GM12865 (cell line): ENCODE measurements around the gene PTPRA.
A peak's percentile ranks its signal among the peaks of the same experiment; 100 is the strongest.

ENCODE experiments used
- DNase-seq: peaks from one replicate; pipeline ENCODE4 v3.0.0; 2010; ENCODE audit warnings: low read depth
- H3K4me3 ChIP-seq: 2 replicates; pipeline ENCODE4 v1.5.1; 2011; ENCODE audit warnings: mild to moderate bottlenecking, low read depth, low read length, control low read depth
- TF ChIP-seq, protein P1 (sequence below): IDR thresholded peaks from 2 replicates; pipeline ENCODE4 v1.5.1; 2011; ENCODE audit warnings: low read length, control low read depth, low read depth, inconsistent platforms; ENCODE audit not compliant: insufficient read depth; ENCODE audit errors: missing control alignments

PTPRA gene

DNA sequence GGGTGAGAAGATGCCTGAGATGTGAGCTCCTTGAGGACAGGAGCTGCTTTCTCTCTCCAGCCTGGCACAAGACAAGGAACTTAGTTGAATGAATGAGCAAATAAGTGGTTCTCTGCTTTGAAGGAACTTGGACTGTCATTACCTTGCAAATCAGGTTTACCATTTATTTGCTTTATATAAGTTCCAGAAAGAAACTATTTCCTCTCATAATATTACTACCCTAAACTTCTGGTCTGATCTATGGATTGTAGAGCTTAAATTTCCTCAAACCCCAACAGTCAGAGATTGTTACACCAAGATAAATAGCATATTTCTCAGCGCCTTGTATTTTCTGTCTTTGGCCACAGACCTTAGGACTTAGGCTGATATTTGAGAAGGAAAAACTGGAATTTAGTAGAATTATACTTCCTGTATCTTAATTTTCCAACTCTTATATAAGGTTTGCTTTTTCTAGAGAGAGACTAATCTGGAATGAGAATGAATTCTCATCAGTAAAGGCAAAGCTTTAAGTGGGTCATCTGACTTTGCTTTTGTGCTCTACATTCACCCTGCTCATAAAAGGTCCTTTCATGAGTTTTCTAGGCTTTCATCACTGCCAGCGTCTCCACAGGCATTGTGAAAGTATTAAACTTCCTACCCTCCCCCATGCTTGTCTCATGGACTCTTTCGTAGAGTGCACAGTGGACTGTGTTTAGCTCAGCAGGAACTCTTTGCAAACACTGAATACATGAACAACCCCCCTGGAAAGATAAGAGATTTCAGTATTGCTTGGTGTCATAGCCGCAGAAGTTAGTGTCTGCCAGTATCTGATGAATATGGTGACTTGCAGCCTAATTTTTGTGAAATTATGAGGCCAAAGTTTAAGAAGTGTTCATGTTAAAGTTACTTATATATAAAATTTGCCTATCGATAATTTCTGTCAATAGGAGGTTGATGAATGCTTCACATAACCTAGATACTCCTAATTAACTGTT, 74.0 kb downstream of the PTPRA start:
- H3K4me3 ChIP-seq: no peak overlapping the region
- no peak for DNase-seq
- TF ChIP-seq, protein P1, sequence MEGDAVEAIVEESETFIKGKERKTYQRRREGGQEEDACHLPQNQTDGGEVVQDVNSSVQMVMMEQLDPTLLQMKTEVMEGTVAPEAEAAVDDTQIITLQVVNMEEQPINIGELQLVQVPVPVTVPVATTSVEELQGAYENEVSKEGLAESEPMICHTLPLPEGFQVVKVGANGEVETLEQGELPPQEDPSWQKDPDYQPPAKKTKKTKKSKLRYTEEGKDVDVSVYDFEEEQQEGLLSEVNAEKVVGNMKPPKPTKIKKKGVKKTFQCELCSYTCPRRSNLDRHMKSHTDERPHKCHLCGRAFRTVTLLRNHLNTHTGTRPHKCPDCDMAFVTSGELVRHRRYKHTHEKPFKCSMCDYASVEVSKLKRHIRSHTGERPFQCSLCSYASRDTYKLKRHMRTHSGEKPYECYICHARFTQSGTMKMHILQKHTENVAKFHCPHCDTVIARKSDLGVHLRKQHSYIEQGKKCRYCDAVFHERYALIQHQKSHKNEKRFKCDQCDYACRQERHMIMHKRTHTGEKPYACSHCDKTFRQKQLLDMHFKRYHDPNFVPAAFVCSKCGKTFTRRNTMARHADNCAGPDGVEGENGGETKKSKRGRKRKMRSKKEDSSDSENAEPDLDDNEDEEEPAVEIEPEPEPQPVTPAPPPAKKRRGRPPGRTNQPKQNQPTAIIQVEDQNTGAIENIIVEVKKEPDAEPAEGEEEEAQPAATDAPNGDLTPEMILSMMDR: no peak

DNA sequence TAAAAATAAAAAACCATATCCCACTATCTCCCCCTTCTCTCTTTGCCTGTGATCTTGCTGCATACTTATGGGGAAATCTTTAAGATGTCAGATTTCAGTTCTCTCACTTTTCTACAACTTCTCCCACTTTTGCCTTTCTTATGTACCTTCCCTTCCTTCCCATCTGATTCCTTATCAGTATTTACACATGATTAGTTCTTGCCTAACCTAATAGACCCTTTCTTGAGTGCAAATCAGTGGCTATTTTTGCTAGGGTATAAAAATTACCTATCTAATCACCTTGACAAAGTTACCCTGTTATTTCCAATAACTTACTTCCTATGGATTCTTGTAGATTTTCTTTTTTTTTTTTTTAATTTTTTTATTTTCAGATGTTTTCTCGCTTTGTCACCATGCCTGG, 75.7 kb downstream of the PTPRA start:
- no peak overlapping the region for H3K4me3 ChIP-seq
- TF ChIP-seq, protein P1: no peak
- DNase-seq: no peak

DNA sequence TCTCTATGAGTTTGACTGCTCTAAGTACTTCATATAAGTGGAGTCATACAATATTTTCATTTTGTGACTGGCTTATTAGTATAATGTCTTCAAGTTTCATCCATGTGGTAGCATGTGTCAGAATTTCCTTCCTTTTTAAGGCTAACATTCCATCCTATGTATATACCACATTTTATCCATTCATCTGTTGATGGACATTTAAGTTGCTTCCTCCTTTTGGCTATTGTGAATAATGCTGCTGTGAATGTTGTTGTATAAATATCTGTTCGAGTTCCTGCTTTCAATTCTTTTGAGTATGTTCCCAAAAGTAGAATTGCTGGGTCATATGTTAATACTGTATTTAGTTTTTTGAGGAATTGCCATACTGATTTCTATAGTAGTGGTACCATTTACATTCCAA, 79.5 kb downstream of the PTPRA start:
- no peak for DNase-seq
- H3K4me3 ChIP-seq: no peak overlapping the region
- TF ChIP-seq, protein P1: no peak

DNA sequence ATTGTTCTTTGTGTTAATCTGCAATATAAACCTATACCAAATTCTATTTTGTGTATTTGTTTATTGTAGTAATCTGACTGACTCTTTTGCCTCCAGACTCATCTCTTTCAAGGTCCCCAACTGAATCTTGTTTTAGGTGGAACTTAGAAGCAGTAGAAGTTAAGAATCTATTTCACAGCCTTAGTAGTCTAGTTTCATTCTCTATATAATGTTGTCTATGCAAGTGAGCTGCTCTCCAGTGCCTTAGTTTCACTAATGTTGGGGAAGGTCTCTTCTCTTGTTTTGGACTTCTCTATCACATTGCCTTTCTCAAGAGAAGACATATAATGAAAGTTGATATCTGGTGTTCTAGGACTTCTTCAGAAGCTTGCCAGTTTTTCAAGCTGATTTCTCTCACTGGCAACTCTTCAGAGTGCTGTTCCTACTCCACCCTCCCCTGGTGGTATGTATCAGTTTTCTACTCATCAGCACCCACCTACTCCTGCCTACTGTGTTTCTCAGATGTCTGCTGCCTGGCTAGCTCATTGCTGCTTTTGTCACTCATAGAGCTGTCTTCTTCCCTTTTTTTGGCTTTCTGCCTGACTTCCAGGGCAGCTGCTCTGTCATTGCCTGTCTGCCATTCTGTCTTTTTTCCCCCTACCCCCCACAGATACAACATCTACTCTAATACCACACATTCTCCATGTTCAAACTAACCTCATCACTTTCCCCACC, 82.1 kb downstream of the PTPRA start:
- no peak overlapping the region for H3K4me3 ChIP-seq
- peak; percentile 46 for DNase-seq
- TF ChIP-seq, protein P1: no peak

- TF ChIP-seq, protein P1: no peak
- H3K4me3 ChIP-seq: no peak overlapping the region
- DNase-seq: no peak
Measured at GRCh38 chr20:2956480-2956879, 83.2 kb downstream of the PTPRA start.

DNA sequence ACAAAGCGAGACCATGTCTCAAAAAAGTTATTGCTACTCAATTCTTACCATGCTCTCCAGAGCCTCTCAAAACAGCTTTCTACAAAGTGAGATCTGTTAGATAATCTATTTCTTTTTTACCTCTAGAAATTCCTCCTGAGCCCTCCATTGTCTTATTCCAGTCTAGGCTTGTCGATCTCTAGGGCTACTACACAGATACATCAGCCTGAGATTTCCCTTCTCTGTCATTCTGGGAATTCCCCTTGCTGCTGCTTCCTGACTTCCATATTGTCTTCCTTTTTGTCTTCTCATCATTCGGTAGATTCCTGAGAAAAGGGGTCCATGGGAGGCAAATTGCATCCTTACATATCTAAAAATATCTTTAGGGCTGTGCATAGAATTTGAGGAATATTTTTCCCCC, 94.6 kb downstream of the PTPRA start:
- H3K4me3 ChIP-seq: no peak overlapping the region
- DNase-seq: no peak
- TF ChIP-seq, protein P1: no peak
